ENCODE results near the gene MIF4GD. TPM values are rescaled to one million over a fixed set of nuclear protein-coding genes. Genes with fewer than 3 reads are reported as not detected.
"Not testable (repeated sequence)": the region's sequence is repeated elsewhere in the genome, so short reads cannot be mapped to it uniquely, and the experiment has no call there.

MIF4GD gene
- total RNA-seq, 1 donor from 2014 or later: 16.3 TPM

GRCh38 chr17:75285123-75285522 lies 14.1 kb upstream of the MIF4GD start:
- H3K4me3 Mint-ChIP-seq (ENCODE audit: low read depth): no peak overlapping the region
- no peak for DNase-seq (ENCODE audit: low spot score, unreplicated experiment)
- no peak for TF ChIP-seq CTCF (IDR thresholded peaks at IDR 0.05; ENCODE audit: unreplicated experiment)
- H3K9me3 Mint-ChIP-seq (ENCODE audit: low read depth): no peaks in the 10 kb centered on the region
- H3K27ac Mint-ChIP-seq: no peak overlapping the region
- no peaks in the 10 kb centered on the region for H3K27me3 Mint-ChIP-seq
- H3K36me3 Mint-ChIP-seq (ENCODE audit: insufficient read depth): peaks cover 3% of the 10 kb centered on the region
- H3K4me1 Mint-ChIP-seq (ENCODE audit: low read depth): peaks cover 6% of the 10 kb centered on the region

- H3K4me1 Mint-ChIP-seq (ENCODE audit: low read depth); H3K9me3 Mint-ChIP-seq (ENCODE audit: low read depth); DNase-seq (ENCODE audit: low spot score, unreplicated experiment); H3K27ac Mint-ChIP-seq; H3K36me3 Mint-ChIP-seq (ENCODE audit: insufficient read depth); H3K4me3 Mint-ChIP-seq (ENCODE audit: low read depth); H3K27me3 Mint-ChIP-seq: not testable (repeated sequence)
Measured at GRCh38 chr17:75280189-75280588, 9.2 kb upstream of the MIF4GD start.

- Mint-ChIP-seq H3K27me3 (no peaks in the 10 kb centered on the region), H3K9me3 (ENCODE audit: low read depth) (no peaks in the 10 kb centered on the region), H3K27ac (no peak overlapping the region), H3K4me1 (ENCODE audit: low read depth) (no peaks in the 10 kb centered on the region), H3K36me3 (ENCODE audit: insufficient read depth) (no peaks in the 10 kb centered on the region), H3K4me3 (ENCODE audit: low read depth) (no peak overlapping the region)
- DNase-seq (ENCODE audit: low spot score, unreplicated experiment): no peak
- TF ChIP-seq CTCF (IDR thresholded peaks at IDR 0.05; ENCODE audit: unreplicated experiment): no peak
Measured at GRCh38 chr17:75277664-75278071, 6.6 kb upstream of the MIF4GD start.

GRCh38 chr17:75273977-75274708 lies 3.1 kb upstream of the MIF4GD start:
- no peak overlapping the region for H3K4me3 Mint-ChIP-seq (ENCODE audit: low read depth)
- no peak for TF ChIP-seq CTCF (IDR thresholded peaks at IDR 0.05; ENCODE audit: unreplicated experiment)
- no peaks in the 10 kb centered on the region for H3K36me3 Mint-ChIP-seq (ENCODE audit: insufficient read depth)
- H3K4me1 Mint-ChIP-seq (ENCODE audit: low read depth): peaks cover 8% of the 10 kb centered on the region
- no peaks in the 10 kb centered on the region for H3K27me3 Mint-ChIP-seq
- DNase-seq (ENCODE audit: low spot score, unreplicated experiment): no peak
- no peaks in the 10 kb centered on the region for H3K9me3 Mint-ChIP-seq (ENCODE audit: low read depth)
- peak overlapping the region; percentile 56 for H3K27ac Mint-ChIP-seq

GRCh38 chr17:75272848-75273184 lies 1.8 kb upstream of the MIF4GD start:
- Mint-ChIP-seq H3K36me3 (ENCODE audit: insufficient read depth) (no peaks in the 10 kb centered on the region), H3K27me3 (no peaks in the 10 kb centered on the region), H3K9me3 (ENCODE audit: low read depth) (no peaks in the 10 kb centered on the region), H3K4me3 (ENCODE audit: low read depth) (peak overlapping the region; percentile 51), H3K27ac (no peak overlapping the region), H3K4me1 (ENCODE audit: low read depth) (peaks cover 11% of the 10 kb centered on the region)
- DNase-seq (ENCODE audit: low spot score, unreplicated experiment): no peak
- TF ChIP-seq CTCF (IDR thresholded peaks at IDR 0.05; ENCODE audit: unreplicated experiment): no peak
